HL-60 (cell line): ENCODE measurements around the gene TBX10.

Experiments
- DNase-seq, 2 experiments: peaks; one replicate each; pipeline ENCODE4 v3.0.0-alpha.2; 2010 to 2020; ENCODE audit warnings: low read depth in 1 of 2, low spot score in 1 of 2
- H3K27ac ChIP-seq: fragments of 250-450 bp; sonication (Bioruptor Pico); replicated peaks from 2 replicates; pipeline ENCODE4 v1.5.1; 2020; ENCODE audit warnings: mild to moderate bottlenecking, moderate library complexity
- H3K27me3 ChIP-seq: fragments of 250-450 bp; sonication (Bioruptor Pico); 2 replicates; pipeline ENCODE4 v1.5.1; 2021; ENCODE audit warnings: mild to moderate bottlenecking, moderate library complexity; ENCODE audit not compliant: insufficient read depth, poor library complexity, severe bottlenecking
- H3K4me3 ChIP-seq: replicated peaks from 2 replicates; pipeline ENCODE4 v1.5.1; 2011; ENCODE audit warnings: mild to moderate bottlenecking, control low read depth, low read length; ENCODE audit not compliant: insufficient read depth
- CTCF ChIP-seq: IDR thresholded peaks from one replicate; pipeline ENCODE4 v1.5.1; 2011; ENCODE audit warnings: low read length, control low read depth, inconsistent platforms; ENCODE audit not compliant: insufficient read depth
- GABPA ChIP-seq: IDR thresholded peaks from 2 replicates; pipeline ENCODE4 v1.6.1; 2012; ENCODE audit warnings: low read depth
- POLR2AphosphoS5 ChIP-seq: IDR thresholded peaks from 2 replicates; pipeline ENCODE4 v1.6.1; 2012; ENCODE audit warnings: low read depth
- REST ChIP-seq: IDR thresholded peaks from 2 replicates; pipeline ENCODE4 v1.6.1; 2012; ENCODE audit warnings: low read depth; ENCODE audit not compliant: insufficient replicate concordance
- SPI1 ChIP-seq: IDR thresholded peaks from 2 replicates; pipeline ENCODE4 v1.6.1; 2012; ENCODE audit warnings: low read depth, mild to moderate bottlenecking, borderline replicate concordance

Gene TBX10

GRCh38 chr11:67645521-67646461 lies 6.2 kb upstream of the TBX10 start:
- no peak for DNase-seq
- H3K4me3 ChIP-seq = no peak overlapping the region
- peak overlapping the region; percentile 46 for H3K27ac ChIP-seq
- no peak for TF ChIP-seq REST
- no peak for TF ChIP-seq SPI1
- no peak for TF ChIP-seq GABPA
- no peak for TF ChIP-seq POLR2AphosphoS5
- no peak for TF ChIP-seq CTCF
- no peaks in the 10 kb centered on the region for H3K27me3 ChIP-seq

- H3K27ac ChIP-seq = no peak overlapping the region
- H3K4me3 ChIP-seq = no peak overlapping the region
- no peak for DNase-seq
- no peak for TF ChIP-seq CTCF
- no peak for TF ChIP-seq REST
- TF ChIP-seq SPI1 = no peak
- TF ChIP-seq POLR2AphosphoS5 = no peak
- TF ChIP-seq GABPA = no peak
- H3K27me3 ChIP-seq = no peaks in the 10 kb centered on the region
These were observed 5.2 kb upstream of the TBX10 start for GRCh38 chr11:67644472-67645418.

GRCh38 chr11:67644042-67644441 lies 4.5 kb upstream of the TBX10 start:
- DNase-seq = no peak
- H3K27ac ChIP-seq = no peak overlapping the region
- no peak for TF ChIP-seq REST
- no peak for TF ChIP-seq SPI1
- no peak for TF ChIP-seq GABPA
- peak; percentile 53 for TF ChIP-seq CTCF
- no peaks in the 10 kb centered on the region for H3K27me3 ChIP-seq
- no peak overlapping the region for H3K4me3 ChIP-seq
